Measurements from ENCODE around the gene ZBTB21.
A peak's percentile ranks its signal among the peaks of the same experiment; 100 is the strongest.

ZBTB21 gene

DNA sequence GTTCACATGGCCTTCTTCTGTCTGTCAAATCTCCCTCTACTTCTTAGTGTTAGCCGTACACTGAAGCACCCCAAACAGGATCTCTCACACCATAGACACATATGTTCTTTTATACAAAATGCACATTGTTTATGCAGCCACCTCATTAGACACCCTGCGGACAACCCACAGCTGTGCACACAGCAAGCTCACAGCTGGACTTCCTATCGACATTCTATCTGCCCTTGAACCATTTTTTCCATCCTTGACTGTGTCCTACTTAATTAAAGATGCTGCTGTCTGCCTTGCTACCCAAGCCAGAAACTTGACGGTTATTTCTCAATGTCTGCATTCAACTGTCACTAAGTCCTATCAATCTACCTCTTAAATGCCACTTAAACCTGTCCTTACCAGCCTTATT lies 3.2 kb upstream of the ZBTB21 start:
- Histone ChIP-seq H2AFZ (ENCODE audit: low read depth, low read length) (no peak overlapping the region), H3K36me3 (replicated peaks; ENCODE audit: low read depth, low read length) (no peaks in the 10 kb centered on the region), H4K20me1 (ENCODE audit: insufficient read depth, low read length) (no peaks in the 10 kb centered on the region), H3K79me2 (ENCODE audit: low read length) (peaks cover 8% of the 10 kb centered on the region), H3K27ac (ENCODE audit: low read length) (no peak overlapping the region), H3K4me1 (ENCODE audit: low read length) (peaks cover 8% of the 10 kb centered on the region), H3K9me3 (ENCODE audit: insufficient read depth, low read length) (no peaks in the 10 kb centered on the region), H3K4me3 (ENCODE audit: low read length) (no peak overlapping the region), H3K27me3 (ENCODE audit: low read depth, low read length) (no peaks in the 10 kb centered on the region), H3K4me2 (ENCODE audit: low read length) (no peak overlapping the region), H3K9ac (ENCODE audit: low read length) (no peak overlapping the region)
- TF ChIP-seq, protein P1, sequence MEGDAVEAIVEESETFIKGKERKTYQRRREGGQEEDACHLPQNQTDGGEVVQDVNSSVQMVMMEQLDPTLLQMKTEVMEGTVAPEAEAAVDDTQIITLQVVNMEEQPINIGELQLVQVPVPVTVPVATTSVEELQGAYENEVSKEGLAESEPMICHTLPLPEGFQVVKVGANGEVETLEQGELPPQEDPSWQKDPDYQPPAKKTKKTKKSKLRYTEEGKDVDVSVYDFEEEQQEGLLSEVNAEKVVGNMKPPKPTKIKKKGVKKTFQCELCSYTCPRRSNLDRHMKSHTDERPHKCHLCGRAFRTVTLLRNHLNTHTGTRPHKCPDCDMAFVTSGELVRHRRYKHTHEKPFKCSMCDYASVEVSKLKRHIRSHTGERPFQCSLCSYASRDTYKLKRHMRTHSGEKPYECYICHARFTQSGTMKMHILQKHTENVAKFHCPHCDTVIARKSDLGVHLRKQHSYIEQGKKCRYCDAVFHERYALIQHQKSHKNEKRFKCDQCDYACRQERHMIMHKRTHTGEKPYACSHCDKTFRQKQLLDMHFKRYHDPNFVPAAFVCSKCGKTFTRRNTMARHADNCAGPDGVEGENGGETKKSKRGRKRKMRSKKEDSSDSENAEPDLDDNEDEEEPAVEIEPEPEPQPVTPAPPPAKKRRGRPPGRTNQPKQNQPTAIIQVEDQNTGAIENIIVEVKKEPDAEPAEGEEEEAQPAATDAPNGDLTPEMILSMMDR (IDR thresholded peaks at IDR 0.05; ENCODE audit: low read depth, low read length) = no peak
- no peak for TF ChIP-seq EZH2phosphoT487 (IDR thresholded peaks at IDR 0.05; ENCODE audit: low read depth)

DNA sequence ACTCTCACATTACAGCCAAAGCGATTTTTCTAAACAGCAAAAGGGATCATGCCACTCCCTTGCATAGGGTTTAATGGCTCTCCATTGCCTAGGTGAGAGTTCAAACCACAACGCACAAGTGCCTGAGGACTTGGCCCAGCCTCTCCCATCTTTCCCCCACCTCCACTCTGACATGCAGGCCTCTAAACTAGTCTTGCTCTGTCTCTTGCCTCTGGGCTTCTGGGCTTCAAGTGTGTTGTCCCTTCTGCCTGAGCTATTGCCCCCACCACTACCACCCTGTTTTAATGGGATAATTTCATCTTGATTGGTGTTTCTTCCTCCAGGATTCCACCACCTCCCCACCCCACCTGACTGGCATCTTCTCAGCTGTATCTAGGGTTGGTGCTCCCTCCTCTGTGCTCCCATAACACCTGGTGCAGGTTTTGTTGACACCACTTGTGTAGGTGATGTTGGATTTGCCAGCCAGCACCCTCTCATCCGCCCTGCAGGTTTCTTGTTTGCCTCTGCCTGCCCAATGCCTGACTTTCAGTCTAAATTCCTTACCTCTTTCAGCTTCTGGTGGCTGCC lies 2.7 kb upstream of the ZBTB21 start:
- H3K4me3 ChIP-seq (ENCODE audit: low read length) = no peak overlapping the region
- H3K4me2 ChIP-seq (ENCODE audit: low read length) = no peak overlapping the region
- H3K79me2 ChIP-seq (ENCODE audit: low read length) = peaks cover 10% of the 10 kb centered on the region
- H2AFZ ChIP-seq (ENCODE audit: low read depth, low read length) = no peak overlapping the region
- H4K20me1 ChIP-seq (ENCODE audit: insufficient read depth, low read length) = no peaks in the 10 kb centered on the region
- H3K27ac ChIP-seq (ENCODE audit: low read length) = no peak overlapping the region
- H3K27me3 ChIP-seq (ENCODE audit: low read depth, low read length) = no peaks in the 10 kb centered on the region
- no peaks in the 10 kb centered on the region for H3K9me3 ChIP-seq (ENCODE audit: insufficient read depth, low read length)
- peaks cover 8% of the 10 kb centered on the region for H3K4me1 ChIP-seq (ENCODE audit: low read length)
- TF ChIP-seq, protein P1 (IDR thresholded peaks at IDR 0.05; ENCODE audit: low read depth, low read length) = no peak
- TF ChIP-seq EZH2phosphoT487 (IDR thresholded peaks at IDR 0.05; ENCODE audit: low read depth) = no peak
- H3K9ac ChIP-seq (ENCODE audit: low read length) = no peak overlapping the region
- H3K36me3 ChIP-seq (replicated peaks; ENCODE audit: low read depth, low read length) = peaks cover 2% of the 10 kb centered on the region

DNA sequence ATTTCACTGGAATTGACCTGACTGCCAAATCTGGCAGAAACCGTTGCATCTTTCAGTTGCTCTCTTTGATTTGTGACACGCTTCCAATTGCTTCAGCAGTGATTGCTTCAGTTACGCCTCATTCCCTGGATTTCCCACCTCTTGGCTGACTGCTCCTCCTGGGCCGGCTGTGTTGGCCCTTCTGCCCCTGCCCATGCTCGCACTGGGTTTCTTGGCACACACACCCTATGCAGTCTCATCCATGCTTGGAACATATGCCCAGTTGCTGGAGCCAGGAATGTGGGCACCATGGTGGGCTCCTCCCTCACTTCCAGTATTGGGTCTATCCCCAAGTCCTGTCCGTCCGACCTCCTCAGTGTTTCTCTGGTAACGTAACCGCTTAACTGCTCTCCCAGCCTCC lies 2.2 kb upstream of the ZBTB21 start:
- H3K9ac ChIP-seq (ENCODE audit: low read length) = no peak overlapping the region
- H3K36me3 ChIP-seq (replicated peaks; ENCODE audit: low read depth, low read length) = peaks cover 7% of the 10 kb centered on the region
- no peak overlapping the region for H3K4me2 ChIP-seq (ENCODE audit: low read length)
- TF ChIP-seq, protein P1 (IDR thresholded peaks at IDR 0.05; ENCODE audit: low read depth, low read length) = no peak
- no peak for TF ChIP-seq EZH2phosphoT487 (IDR thresholded peaks at IDR 0.05; ENCODE audit: low read depth)
- no peaks in the 10 kb centered on the region for H4K20me1 ChIP-seq (ENCODE audit: insufficient read depth, low read length)
- no peak overlapping the region for H3K27ac ChIP-seq (ENCODE audit: low read length)
- H3K4me1 ChIP-seq (ENCODE audit: low read length) = peaks cover 8% of the 10 kb centered on the region
- H3K4me3 ChIP-seq (ENCODE audit: low read length) = no peak overlapping the region
- H3K27me3 ChIP-seq (ENCODE audit: low read depth, low read length) = no peaks in the 10 kb centered on the region
- peaks cover 15% of the 10 kb centered on the region for H3K79me2 ChIP-seq (ENCODE audit: low read length)
- H2AFZ ChIP-seq (ENCODE audit: low read depth, low read length) = no peak overlapping the region
- no peaks in the 10 kb centered on the region for H3K9me3 ChIP-seq (ENCODE audit: insufficient read depth, low read length)

DNA sequence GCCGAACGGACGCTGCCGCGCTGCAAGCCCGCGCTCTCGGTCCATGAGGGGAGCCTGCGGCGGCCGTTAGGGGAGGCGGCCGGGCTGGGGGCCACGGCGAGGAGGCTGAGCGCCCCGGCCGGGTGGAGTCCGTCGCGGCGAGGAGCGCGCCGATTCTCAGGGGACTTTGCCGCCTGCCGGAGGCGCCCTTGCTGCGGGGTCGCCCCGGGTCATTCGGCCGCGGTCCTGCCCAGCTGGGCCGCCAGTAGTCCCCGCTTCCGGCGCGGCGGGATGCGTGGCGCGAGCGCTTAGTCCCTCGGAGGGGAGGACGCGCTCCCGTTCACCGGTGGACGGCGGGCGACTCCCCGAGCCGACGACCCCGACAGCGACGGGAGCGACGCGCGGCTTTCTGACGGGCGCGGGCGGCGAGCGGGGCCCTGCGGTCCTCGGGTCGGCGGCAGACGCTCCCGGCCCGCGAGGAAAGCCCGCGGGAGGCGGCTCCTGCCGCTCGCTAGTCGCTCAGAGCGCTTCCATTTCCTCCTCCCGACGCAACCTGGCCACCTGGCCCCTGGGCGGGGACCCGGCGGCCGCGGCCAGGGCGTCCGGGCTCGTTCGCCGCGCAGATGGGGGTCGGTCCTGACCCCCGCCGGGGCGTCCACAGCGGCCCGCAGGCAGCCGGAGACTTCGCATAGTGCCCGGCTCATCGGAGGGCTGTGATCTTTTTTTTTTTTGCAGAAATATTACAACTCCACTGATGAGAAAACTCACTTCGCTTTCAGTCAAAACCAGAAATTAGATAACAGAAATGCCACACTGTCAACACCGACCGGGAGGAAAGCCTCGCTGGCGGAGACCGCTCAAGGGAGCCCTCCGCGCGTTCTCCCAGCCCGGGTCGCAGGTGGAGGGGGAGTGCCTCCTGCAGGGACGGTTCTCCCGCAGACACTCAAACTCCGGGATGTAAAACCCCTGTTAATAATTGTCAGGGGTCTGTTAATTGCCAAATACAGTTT lies 641 bp upstream of the ZBTB21 start:
- Histone ChIP-seq H3K27me3 (ENCODE audit: low read depth, low read length) (no peaks in the 10 kb centered on the region), H3K27ac (ENCODE audit: low read length) (peak overlapping the region; percentile 68), H3K9me3 (ENCODE audit: insufficient read depth, low read length) (no peaks in the 10 kb centered on the region), H4K20me1 (ENCODE audit: insufficient read depth, low read length) (no peaks in the 10 kb centered on the region), H3K4me3 (ENCODE audit: low read length) (peak overlapping the region; percentile 81), H3K9ac (ENCODE audit: low read length) (peak overlapping the region; percentile 77), H3K36me3 (replicated peaks; ENCODE audit: low read depth, low read length) (peaks cover 14% of the 10 kb centered on the region), H3K79me2 (ENCODE audit: low read length) (peaks cover 18% of the 10 kb centered on the region), H3K4me1 (ENCODE audit: low read length) (peaks cover 8% of the 10 kb centered on the region), H2AFZ (ENCODE audit: low read depth, low read length) (no peak overlapping the region), H3K4me2 (ENCODE audit: low read length) (peak overlapping the region; percentile 94)
- TF ChIP-seq EZH2phosphoT487 (IDR thresholded peaks at IDR 0.05; ENCODE audit: low read depth) = no peak
- TF ChIP-seq, protein P1 (IDR thresholded peaks at IDR 0.05; ENCODE audit: low read depth, low read length) = peak; percentile 12; the same call in 1 of the 2 replicates

Measured in OCI-LY3 (cell line).